HFFc6 (cell line): ENCODE measurements around the gene MYO1H. TPM values are rescaled to one million over a fixed set of nuclear protein-coding genes. Genes with fewer than 3 reads are reported as not detected.

Source experiments
- DNase-seq: peaks from one replicate; pipeline ENCODE4 v3.0.0-alpha.2; 2018
- H3K27ac Mint-ChIP-seq: 2 replicates; pipeline ENCODE4 v1.8.0; 2020; ENCODE audit warnings: mild to moderate bottlenecking, mixed read lengths
- H3K27me3 Mint-ChIP-seq: 2 replicates; pipeline ENCODE4 v1.8.0; 2021; ENCODE audit warnings: mild to moderate bottlenecking, moderate library complexity, mixed read lengths; ENCODE audit not compliant: insufficient read depth
- H3K36me3 Mint-ChIP-seq: 2 replicates; pipeline ENCODE4 v1.8.0; 2021; ENCODE audit warnings: low read depth, mixed read lengths
- H3K4me1 Mint-ChIP-seq: 2 replicates; pipeline ENCODE4 v1.8.0; 2020; ENCODE audit warnings: low read depth, mixed read lengths
- H3K4me3 Mint-ChIP-seq: 2 replicates; pipeline ENCODE4 v1.8.0; 2020; ENCODE audit warnings: mild to moderate bottlenecking, moderate library complexity, mixed read lengths
- H3K9me3 Mint-ChIP-seq: 2 replicates; pipeline ENCODE4 v1.8.0; 2020; ENCODE audit warnings: mild to moderate bottlenecking, mixed read lengths
- total RNA-seq, 6 experiments: library from RNA; stranded (reverse); fragmentation: NEBNext Ultra II Directional; extraction: Animal tissue kit (Norgen Biotek cat#: 25700); gene quantifications; 2 replicates in 1 of 6; 3 replicates in 5 of 6; pipeline ENCODE4 v1.2.3, GENCODE V29; 2021
- TF ChIP-seq, protein P1 (sequence below): fragments of 200-600 bp; sonication (generic); IDR thresholded peaks from 2 replicates; pipeline ENCODE4 v1.5.0; 2021; ENCODE audit warnings: antibody characterized with exemption, mild to moderate bottlenecking

Gene MYO1H
- total RNA-seq, 6 experiments from 2014 or later: not detected

DNA sequence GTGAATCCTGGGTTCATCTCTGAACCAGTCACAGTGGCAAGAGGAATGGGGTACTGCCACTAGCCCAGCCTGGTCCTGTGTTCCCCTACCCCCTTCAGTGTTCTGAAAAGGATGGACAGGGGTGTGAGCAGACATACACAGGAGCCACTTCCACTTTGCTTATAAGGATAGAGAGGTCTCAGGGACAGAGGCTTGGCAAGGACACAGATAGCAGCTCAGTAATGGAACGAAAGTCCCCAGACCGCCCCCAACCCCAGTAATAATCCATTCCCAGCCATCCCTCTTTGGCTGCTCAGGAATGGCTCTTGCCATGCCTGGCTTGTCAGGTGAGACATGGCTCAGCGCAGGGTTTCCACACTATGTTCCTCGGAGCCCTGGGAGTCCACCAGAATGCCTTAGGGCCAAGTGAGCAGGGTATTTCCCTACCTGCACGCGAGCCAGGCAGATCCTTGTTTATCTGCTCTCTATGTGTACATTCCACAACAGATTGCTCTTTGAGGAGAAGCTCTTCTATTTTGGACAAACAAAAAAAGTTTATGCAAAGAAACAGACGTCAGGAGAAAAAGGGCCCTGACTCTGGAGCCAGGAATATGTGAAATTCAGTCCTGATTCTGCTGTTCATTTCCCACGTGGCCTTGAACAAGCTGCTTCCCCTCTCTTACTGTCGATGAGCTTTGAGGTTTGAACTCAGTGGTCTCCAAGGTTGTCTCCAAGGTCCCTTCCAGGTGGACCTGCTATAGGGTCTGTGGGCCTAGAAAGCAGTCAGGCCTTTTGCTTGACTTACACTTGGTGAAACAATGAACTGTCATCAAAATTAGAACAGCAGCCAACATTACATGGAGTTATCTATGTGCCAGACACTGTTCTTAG, 139.7 kb downstream of the MYO1H start:
- Mint-ChIP-seq H3K9me3 (no peaks in the 10 kb centered on the region), H3K27me3 (no peaks in the 10 kb centered on the region), H3K4me3 (no peak overlapping the region), H3K27ac (no peak overlapping the region), H3K36me3 (peaks cover 8% of the 10 kb centered on the region; the same call in 1 of the 2 replicates), H3K4me1 (no peaks in the 10 kb centered on the region)
- DNase-seq: no peak
- TF ChIP-seq, protein P1, sequence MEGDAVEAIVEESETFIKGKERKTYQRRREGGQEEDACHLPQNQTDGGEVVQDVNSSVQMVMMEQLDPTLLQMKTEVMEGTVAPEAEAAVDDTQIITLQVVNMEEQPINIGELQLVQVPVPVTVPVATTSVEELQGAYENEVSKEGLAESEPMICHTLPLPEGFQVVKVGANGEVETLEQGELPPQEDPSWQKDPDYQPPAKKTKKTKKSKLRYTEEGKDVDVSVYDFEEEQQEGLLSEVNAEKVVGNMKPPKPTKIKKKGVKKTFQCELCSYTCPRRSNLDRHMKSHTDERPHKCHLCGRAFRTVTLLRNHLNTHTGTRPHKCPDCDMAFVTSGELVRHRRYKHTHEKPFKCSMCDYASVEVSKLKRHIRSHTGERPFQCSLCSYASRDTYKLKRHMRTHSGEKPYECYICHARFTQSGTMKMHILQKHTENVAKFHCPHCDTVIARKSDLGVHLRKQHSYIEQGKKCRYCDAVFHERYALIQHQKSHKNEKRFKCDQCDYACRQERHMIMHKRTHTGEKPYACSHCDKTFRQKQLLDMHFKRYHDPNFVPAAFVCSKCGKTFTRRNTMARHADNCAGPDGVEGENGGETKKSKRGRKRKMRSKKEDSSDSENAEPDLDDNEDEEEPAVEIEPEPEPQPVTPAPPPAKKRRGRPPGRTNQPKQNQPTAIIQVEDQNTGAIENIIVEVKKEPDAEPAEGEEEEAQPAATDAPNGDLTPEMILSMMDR: no peak

DNA sequence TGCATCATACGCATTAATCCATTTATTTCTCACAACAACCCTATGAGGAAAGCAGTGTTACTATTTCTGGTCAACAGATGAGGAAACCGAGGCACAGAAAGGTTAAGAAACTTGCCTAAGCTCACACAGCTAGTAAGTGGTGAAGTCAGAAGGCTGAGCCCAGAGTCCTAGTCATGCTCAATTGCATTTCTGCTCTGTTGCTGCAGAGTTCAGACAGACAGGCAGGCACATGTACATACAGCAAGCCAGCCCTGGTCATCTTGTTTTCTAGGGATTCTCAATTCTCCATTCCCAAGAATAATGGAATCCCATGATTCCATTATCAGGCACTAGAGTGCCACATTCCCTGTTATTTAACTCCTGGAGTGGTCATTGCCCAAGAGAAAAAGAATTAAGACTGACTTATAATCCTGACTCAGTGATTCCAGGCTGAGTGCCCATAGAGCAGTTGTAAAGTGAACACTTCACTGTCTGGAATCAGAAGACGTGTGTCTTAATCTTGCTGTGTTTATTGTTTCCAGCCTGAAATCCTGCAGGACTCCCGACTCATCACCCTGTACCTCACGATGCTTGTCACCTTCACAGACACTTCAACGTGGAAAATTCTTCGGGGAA, 140.5 kb downstream of the MYO1H start:
- Mint-ChIP-seq H3K4me1 (no peaks in the 10 kb centered on the region), H3K27me3 (no peaks in the 10 kb centered on the region), H3K4me3 (no peak overlapping the region), H3K27ac (no peak overlapping the region), H3K9me3 (no peaks in the 10 kb centered on the region), H3K36me3 (peaks cover 8% of the 10 kb centered on the region; the same call in 1 of the 2 replicates)
- TF ChIP-seq, protein P1: no peak
- DNase-seq: no peak

DNA sequence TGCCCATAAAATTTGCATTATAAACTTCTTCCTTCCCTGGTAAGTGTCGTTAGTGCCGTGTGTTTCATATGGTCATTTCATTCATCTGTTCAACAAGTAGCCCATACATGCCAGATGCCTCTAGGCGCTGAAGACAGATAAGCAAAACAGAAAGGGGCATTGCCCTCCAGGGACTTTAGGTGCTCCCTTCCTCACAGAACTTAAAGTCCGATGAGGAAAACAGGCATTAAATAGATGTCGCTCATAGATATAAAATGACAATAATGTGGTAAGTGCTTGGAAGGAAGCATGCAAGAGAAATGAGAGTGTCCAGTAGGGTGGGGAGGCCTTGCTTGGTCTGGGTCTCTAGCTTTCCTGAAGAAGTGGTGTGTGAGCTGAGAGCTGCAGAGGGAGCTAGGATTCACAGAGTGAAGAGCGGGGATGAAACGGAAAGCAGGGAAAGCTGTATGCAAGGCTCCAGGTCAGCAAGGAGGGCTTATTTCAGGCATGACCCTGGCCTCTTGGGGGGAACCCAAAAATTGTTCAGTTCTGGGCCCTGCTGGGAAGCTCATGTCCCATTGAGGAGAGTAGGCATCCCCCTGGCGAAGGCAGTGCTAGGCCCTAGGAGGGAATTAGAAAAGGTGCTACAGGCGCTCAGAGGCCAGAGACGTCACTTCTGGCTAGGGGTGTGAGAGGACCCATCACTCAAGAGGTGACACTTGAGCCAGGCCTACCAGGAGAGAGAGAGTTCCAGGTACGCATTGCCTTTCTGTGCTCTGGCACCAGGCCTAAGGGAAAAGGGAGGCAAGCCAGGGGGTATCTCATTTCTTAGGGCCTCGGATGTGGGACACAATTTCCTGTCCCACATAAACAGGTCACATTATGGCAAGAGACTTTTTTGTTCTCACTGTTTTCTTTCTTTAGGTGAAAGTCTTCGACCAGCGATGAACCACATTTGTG, 141.6 kb downstream of the MYO1H start:
- Mint-ChIP-seq H3K4me3 (no peak overlapping the region), H3K36me3 (peaks cover 8% of the 10 kb centered on the region; the same call in 1 of the 2 replicates), H3K4me1 (no peaks in the 10 kb centered on the region), H3K27ac (no peak overlapping the region), H3K27me3 (no peaks in the 10 kb centered on the region), H3K9me3 (no peaks in the 10 kb centered on the region)
- no peak for DNase-seq
- TF ChIP-seq, protein P1: no peak

DNA sequence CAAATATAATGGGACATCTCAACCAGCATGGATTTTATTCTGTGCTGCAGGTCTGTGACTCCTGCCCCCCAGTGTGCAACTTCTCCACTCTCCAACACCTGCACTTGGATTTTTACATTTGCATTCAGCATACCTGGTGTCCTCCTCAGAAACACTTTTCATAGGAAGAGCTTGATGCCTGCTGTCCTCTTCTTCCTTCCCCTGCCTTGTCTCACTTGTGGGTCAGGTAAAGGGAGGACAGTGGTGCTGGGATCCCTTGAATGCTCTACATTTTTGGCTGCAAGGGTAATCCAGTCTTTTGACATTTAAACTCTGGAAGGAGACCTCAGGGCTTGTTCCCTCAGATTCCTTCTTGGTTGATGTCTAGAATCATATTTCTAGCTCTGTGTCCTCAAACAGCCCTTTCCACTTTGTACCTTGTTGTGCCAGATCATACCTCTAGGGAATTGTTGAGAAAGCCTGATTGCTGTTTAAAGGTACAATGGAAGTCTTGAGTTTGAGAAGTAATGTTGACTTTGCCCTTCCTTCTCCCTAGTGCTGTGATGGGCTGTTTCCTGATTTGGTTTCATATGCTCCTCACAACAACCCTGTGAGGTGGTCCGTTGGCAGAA, 142.4 kb downstream of the MYO1H start:
- Mint-ChIP-seq H3K4me1 (no peaks in the 10 kb centered on the region), H3K27ac (no peak overlapping the region)
- TF ChIP-seq, protein P1: no peak

DNA sequence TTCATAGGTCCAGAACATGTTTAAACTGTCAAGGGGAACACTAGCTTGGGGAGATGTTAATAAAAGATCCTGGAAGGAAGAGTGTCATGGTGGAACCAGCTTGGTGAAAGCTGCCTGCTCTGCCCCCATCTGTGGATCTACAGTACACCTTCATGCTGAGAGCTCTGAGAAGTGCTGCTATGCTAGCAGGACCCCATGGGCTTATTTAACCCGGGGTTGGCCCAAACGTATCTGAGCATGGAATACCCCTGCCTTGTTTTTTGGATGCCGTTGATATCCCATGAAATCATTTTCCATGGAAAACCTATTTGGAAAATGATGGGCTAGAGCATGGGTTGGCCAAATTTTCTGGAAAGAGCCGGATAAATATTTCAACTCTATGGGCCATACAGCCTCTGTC, 144.0 kb downstream of the MYO1H start:
- DNase-seq: no peak
- no peak overlapping the region for H3K27ac Mint-ChIP-seq
- H3K9me3 Mint-ChIP-seq: no peaks in the 10 kb centered on the region
- no peaks in the 10 kb centered on the region for H3K4me1 Mint-ChIP-seq
- H3K27me3 Mint-ChIP-seq: no peaks in the 10 kb centered on the region
- peaks cover 14% of the 10 kb centered on the region for H3K36me3 Mint-ChIP-seq
- TF ChIP-seq, protein P1: no peak
- no peak overlapping the region for H3K4me3 Mint-ChIP-seq

More for the DNA sequence above, 142.4 kb downstream of the MYO1H start:
- Mint-ChIP-seq H3K9me3 (no peaks in the 10 kb centered on the region), H3K36me3 (peaks cover 5% of the 10 kb centered on the region; the same call in 1 of the 2 replicates), H3K4me3 (no peak overlapping the region), H3K27me3 (no peaks in the 10 kb centered on the region)
- DNase-seq: no peak
